CD4-positive, alpha-beta T cell treated with Interleukin-15 for 1 hour (primary cell): Measurements from ENCODE around the gene RING1.

Experiments used
- DNase-seq: peaks from one replicate; pipeline ENCODE4 v3.0.0-alpha.2; 2020

Gene RING1

GRCh38 chr6:33193619-33194018, 14.7 kb upstream of the RING1 start:
- no peak for DNase-seq

GRCh38 chr6:33194431-33194979, 13.8 kb upstream of the RING1 start:
- no peak for DNase-seq

- no peak for DNase-seq
Observed at GRCh38 chr6:33195304-33196165, 12.8 kb upstream of the RING1 start.

- DNase-seq, result peak; percentile 30
Observed at GRCh38 chr6:33197431-33198048, 10.8 kb upstream of the RING1 start.

GRCh38 chr6:33198159-33198852, 10.0 kb upstream of the RING1 start:
- DNase-seq, result no peak

- DNase-seq, result no peak
Observed at GRCh38 chr6:33198853-33199436, 9.4 kb upstream of the RING1 start.

GRCh38 chr6:33199687-33200218, 8.5 kb upstream of the RING1 start:
- peak; percentile 69 for DNase-seq

- peak; percentile 99 for DNase-seq
Observed at GRCh38 chr6:33200219-33201146, 7.8 kb upstream of the RING1 start, which contains the start of the genes RXRB and SLC39A7. RXRB (minus strand) TSS chr6:33200665; CDS start chr6:33200476, 189 bp downstream. SLC39A7 (plus strand) TSS chr6:33200867; CDS start chr6:33201246, 379 bp downstream.

- DNase-seq, result no peak
Observed at GRCh38 chr6:33201147-33201545, 7.2 kb upstream of the RING1 start.

- no peak for DNase-seq
Observed at GRCh38 chr6:33201935-33202334, 6.4 kb upstream of the RING1 start.

GRCh38 chr6:33202799-33203198, 5.5 kb upstream of the RING1 start:
- DNase-seq, result no peak

- DNase-seq, result no peak
Observed at GRCh38 chr6:33203443-33204164, 4.7 kb upstream of the RING1 start.

- no peak for DNase-seq
Observed at GRCh38 chr6:33204165-33204414, 4.2 kb upstream of the RING1 start.

- peak; percentile 93 for DNase-seq
Observed at GRCh38 chr6:33204415-33205190, 3.7 kb upstream of the RING1 start, which contains the start of gene HSD17B8. HSD17B8 (plus strand) TSS chr6:33204655; CDS start chr6:33204669, 14 bp downstream.

GRCh38 chr6:33205191-33206026, 2.9 kb upstream of the RING1 start:
- DNase-seq, result no peak

- DNase-seq, result no peak
Observed at GRCh38 chr6:33206027-33206863, 2.1 kb upstream of the RING1 start.

- DNase-seq, result no peak
Observed at GRCh38 chr6:33206864-33207551, 1.3 kb upstream of the RING1 start.
